Spleen (tissue), 11 donors: Measurements from ENCODE around the gene LIN37. TPM values are rescaled to one million over a fixed set of nuclear protein-coding genes. Genes with fewer than 3 reads are reported as not detected.

Experiments
- DNase-seq: peaks from one replicate; pipeline ENCODE4 v3.0.0-alpha.2; 2020
- H3K27ac ChIP-seq, 8 donors: fragments of 200-600 bp; sonication (generic) in 7 of 8; 1 replicate in 4 of 8; 2 replicates in 4 of 8; pipeline versions ENCODE4 v1.5.0 to v1.8.0; 2016 to 2021; ENCODE audit warnings: inconsistent platforms in 4 of 8, mild to moderate bottlenecking in 4 of 8, moderate library complexity in 1 of 8
- H3K27me3 ChIP-seq, 7 donors: fragments of 200-600 bp; sonication (generic) in 6 of 7; replicated peaks in 1 of 7; 1 replicate in 4 of 7; 2 replicates in 3 of 7; pipeline versions ENCODE4 v1.5.0 to v1.8.0; 2016 to 2021; ENCODE audit warnings: inconsistent platforms in 3 of 7, mild to moderate bottlenecking in 1 of 7
- H3K36me3 ChIP-seq, 6 donors: fragments of 200-600 bp; sonication (generic) in 5 of 6; 1 replicate in 4 of 6; 2 replicates in 2 of 6; pipeline versions ENCODE4 v1.5.0 to v1.8.0; 2016 to 2021; ENCODE audit warnings: inconsistent platforms in 2 of 6
- H3K4me1 ChIP-seq, 6 donors: fragments of 200-600 bp; sonication (generic) in 5 of 6; 1 replicate in 3 of 6; 2 replicates in 3 of 6; pipeline versions ENCODE4 v1.5.0 to v1.8.0; 2016 to 2021; ENCODE audit warnings: inconsistent platforms in 3 of 6
- H3K4me3 ChIP-seq, 8 donors: fragments of 200-600 bp; sonication (generic) in 7 of 8; 1 replicate in 4 of 8; 2 replicates in 4 of 8; pipeline versions ENCODE4 v1.5.0 to v1.8.0; 2016 to 2021; ENCODE audit warnings: inconsistent platforms in 4 of 8, mild to moderate bottlenecking in 4 of 8, moderate library complexity in 2 of 8
- H3K9me3 ChIP-seq, 8 donors: fragments of 200-600 bp; sonication (generic) in 7 of 8; 1 replicate in 4 of 8; 2 replicates in 4 of 8; pipeline versions ENCODE4 v1.5.0 to v1.8.0; 2016 to 2021; ENCODE audit warnings: inconsistent platforms in 4 of 8
- POLR2A ChIP-seq, 3 donors: fragments of 450-650 bp; IDR thresholded peaks; one replicate each; pipeline ENCODE4 v1.5.1; 2017; ENCODE audit warnings: antibody characterized with exemption in 3 of 3, mild to moderate bottlenecking in 1 of 3
- POLR2AphosphoS5 ChIP-seq, 3 donors: sonication (generic); formaldehyde crosslinking; IDR thresholded peaks; one replicate each; pipeline ENCODE4 v1.5.1; 2017; ENCODE audit warnings: antibody characterized with exemption in 3 of 3
- WGBS, 5 donors: extraction: QIAGEN DNeasy Blood & Tissue Kit in 3 of 5; methylation state at CpG; one replicate each; pipeline versions ENCODE4 v1.1.5 to v1.1.7; 2013 to 2018; 5-methylcytosine and 5-hydroxymethylcytosine counted together
- intact Hi-C: fragments of 100-400 bp; cut with DNase I; formaldehyde crosslinking; loops from one replicate; pipeline ENCODE4 v1.15.0; 2023; ENCODE audit warnings: low total_unique reads
- polyA plus RNA-seq, 3 donors: library from polyadenylated mRNA; stranded (reverse); fragments of 200-250 nt; gene quantifications; one replicate each; pipeline ENCODE4 v1.2.1, GENCODE V29; 2013
- total RNA-seq, 7 donors: library from RNA; depleted of rRNA in 3 of 7; stranded (reverse); fragments of >200 nt in 3 of 7; fragmentation: NEBNext Ultra II Directional in 4 of 7; extraction: Animal tissue kit (Norgen Biotek cat#: 25700) in 4 of 7; gene quantifications; one replicate each; pipeline versions ENCODE4 v1.1.0 to v1.2.1, GENCODE V29; 2016 to 2021
- TF ChIP-seq, protein P1 (sequence below), 11 experiments: fragments of 200-600 bp in 7 of 11; fragments of 450-650 bp in 4 of 11; sonication (generic) in 4 of 11; IDR thresholded peaks in 8 of 11; conservative IDR thresholded peaks in 3 of 11; 1 replicate in 7 of 11; 2 replicates in 4 of 11; pipeline versions ENCODE4 v1.4.0 to v1.8.0; 2016 to 2021; ENCODE audit warnings: antibody characterized with exemption in 11 of 11, inconsistent platforms in 4 of 11, mild to moderate bottlenecking in 1 of 11
- donor health status: healthy with polysubstance abuse.
- donor health status: DM: no; HTN: no; CAD: no; lungs with moderate emphysema.
- donor health status: DM: no; HTN: no; CAD: no.
- donor health status: Bipolar disorder and iron deficiency.
- donor health status: healthy.
- donor health status: DM: no; HTN: no; CAD: no.
- donor health status: DM: yes; HTN: yes; CAD: no.

The LIN37 gene
- total and polyA plus RNA-seq, 10 donors: 7.0 to 28.5 (median 14.2) TPM

DNA sequence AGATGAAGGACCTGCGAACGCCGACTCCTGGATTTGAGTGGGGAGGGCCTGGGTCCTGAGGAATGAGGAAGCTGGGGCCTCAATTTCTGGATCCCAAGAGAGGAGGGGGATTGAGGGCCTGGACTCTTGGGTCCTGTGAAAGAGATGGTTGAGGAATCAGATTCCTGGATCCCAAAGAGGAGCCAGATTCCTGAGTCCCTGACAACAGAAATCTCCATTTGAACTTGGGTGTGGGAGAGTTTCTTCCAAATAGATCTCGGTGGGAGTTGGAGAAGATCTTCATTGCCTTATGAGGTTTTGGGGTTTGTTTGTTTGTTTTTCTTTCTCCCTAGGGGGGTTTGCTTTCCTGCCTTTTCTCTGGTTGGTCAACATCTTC is 2.3 kb upstream of the LIN37 start:
- Histone ChIP-seq H3K9me3 (no peaks in the 10 kb centered on the region), H3K36me3 (peaks cover 0 to 13% (median 0%) of the 10 kb centered on the region in 6 donors), H3K4me3 (peak overlapping the region; percentile 39 to 85 (median 76)), H3K27me3 (no peaks in the 10 kb centered on the region), H3K4me1 (peaks cover 31 to 88% (median 73%) of the 10 kb centered on the region in 6 donors), H3K27ac (peak overlapping the region; percentile 59 to 100 (median 100))
- 1 to 26% (median 11%) methylated on average over 4 of the region's 4 CpGs for WGBS, 5 donors
- TF ChIP-seq POLR2AphosphoS5 (IDR thresholded peaks at IDR 0.05) (no peak), POLR2A (IDR thresholded peaks at IDR 0.05) (no peak)
- TF ChIP-seq, protein P1, sequence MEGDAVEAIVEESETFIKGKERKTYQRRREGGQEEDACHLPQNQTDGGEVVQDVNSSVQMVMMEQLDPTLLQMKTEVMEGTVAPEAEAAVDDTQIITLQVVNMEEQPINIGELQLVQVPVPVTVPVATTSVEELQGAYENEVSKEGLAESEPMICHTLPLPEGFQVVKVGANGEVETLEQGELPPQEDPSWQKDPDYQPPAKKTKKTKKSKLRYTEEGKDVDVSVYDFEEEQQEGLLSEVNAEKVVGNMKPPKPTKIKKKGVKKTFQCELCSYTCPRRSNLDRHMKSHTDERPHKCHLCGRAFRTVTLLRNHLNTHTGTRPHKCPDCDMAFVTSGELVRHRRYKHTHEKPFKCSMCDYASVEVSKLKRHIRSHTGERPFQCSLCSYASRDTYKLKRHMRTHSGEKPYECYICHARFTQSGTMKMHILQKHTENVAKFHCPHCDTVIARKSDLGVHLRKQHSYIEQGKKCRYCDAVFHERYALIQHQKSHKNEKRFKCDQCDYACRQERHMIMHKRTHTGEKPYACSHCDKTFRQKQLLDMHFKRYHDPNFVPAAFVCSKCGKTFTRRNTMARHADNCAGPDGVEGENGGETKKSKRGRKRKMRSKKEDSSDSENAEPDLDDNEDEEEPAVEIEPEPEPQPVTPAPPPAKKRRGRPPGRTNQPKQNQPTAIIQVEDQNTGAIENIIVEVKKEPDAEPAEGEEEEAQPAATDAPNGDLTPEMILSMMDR (IDR thresholded peaks at IDR 0.05 in 8 of 11, conservative IDR thresholded peaks at IDR 0.05 in 3 of 11): no peak
- no peak for DNase-seq
- intact Hi-C loops: no loop called here

DNA sequence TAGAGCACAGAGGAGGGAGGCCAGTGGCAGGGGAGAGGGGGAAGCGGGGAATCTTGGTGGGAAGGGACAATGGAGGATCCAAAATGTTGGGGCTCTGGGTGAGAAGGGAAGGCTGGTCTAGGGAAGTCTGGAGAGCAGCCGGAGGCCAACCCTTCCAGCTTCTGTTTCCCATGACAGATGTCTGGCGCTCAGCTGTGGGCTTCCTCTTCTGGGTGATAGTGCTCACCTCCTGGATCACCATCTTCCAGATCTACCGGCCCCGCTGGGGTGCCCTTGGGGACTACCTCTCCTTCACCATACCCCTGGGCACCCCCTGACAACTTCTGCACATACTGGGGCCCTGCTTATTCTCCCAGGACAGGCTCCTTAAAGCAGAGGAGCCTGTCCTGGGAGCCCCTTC is 1.8 kb upstream of the LIN37 start:
- Histone ChIP-seq H3K27me3 (no peaks in the 10 kb centered on the region), H3K4me1 (peaks cover 31 to 84% (median 68%) of the 10 kb centered on the region in 6 donors), H3K4me3 (peak overlapping the region in 5 of 8 donors; percentile 39 to 82 (median 78)), H3K27ac (peak overlapping the region in 4 of 8 donors; percentile 99 to 100 (median 100)), H3K36me3 (peaks cover 0 to 17% (median under 1%) of the 10 kb centered on the region in 6 donors), H3K9me3 (no peaks in the 10 kb centered on the region)
- DNase-seq: no peak
- intact Hi-C loops: no loop called here
- 69 to 95% (median 82%) methylated on average over 5 of the region's 5 CpGs for WGBS, 5 donors
- TF ChIP-seq, protein P1 (IDR thresholded peaks at IDR 0.05 in 8 of 11, conservative IDR thresholded peaks at IDR 0.05 in 3 of 11): no peak
- TF ChIP-seq POLR2AphosphoS5 (IDR thresholded peaks at IDR 0.05): no peak
- no peak for TF ChIP-seq POLR2A (IDR thresholded peaks at IDR 0.05)

DNA sequence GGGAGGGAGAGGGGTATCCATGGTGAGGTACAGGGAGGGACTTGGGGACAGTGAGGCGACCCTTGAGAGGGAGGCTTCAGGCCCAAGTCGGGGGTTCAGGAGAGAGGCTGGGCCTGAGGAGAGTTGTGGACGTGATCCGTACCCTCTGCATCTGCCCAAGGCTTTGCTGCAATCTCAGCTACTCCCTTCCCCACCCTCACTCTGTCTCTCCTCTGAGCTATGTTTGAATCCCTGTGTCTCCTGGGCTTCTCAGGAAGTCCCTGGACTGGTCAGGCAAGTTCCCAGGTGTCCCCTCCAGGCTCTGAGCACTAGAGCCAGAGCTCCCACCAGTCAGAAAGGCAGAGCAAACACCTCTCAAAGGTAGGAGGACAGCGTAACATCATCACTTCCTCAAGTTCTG is 1.8 kb downstream of the LIN37 start:
- H3K4me3 ChIP-seq: no peak overlapping the region
- intact Hi-C loops: no loop called here
- peaks cover 0 to 45% (median 29%) of the 10 kb centered on the region in 6 donors for H3K36me3 ChIP-seq
- peaks cover 23 to 57% (median 40%) of the 10 kb centered on the region in 6 donors for H3K4me1 ChIP-seq
- H3K27me3 ChIP-seq: peaks cover 0 to 2% (median 0%) of the 10 kb centered on the region in 7 donors
- 85 to 97% (median 91%) methylated on average over 4 to 5 of the region's 5 CpGs for WGBS, 5 donors
- no peak overlapping the region for H3K27ac ChIP-seq
- TF ChIP-seq POLR2AphosphoS5 (IDR thresholded peaks at IDR 0.05) (no peak), POLR2A (IDR thresholded peaks at IDR 0.05) (no peak)
- TF ChIP-seq, protein P1 (IDR thresholded peaks at IDR 0.05 in 8 of 11, conservative IDR thresholded peaks at IDR 0.05 in 3 of 11): no peak
- H3K9me3 ChIP-seq: no peaks in the 10 kb centered on the region
- no peak for DNase-seq

DNA sequence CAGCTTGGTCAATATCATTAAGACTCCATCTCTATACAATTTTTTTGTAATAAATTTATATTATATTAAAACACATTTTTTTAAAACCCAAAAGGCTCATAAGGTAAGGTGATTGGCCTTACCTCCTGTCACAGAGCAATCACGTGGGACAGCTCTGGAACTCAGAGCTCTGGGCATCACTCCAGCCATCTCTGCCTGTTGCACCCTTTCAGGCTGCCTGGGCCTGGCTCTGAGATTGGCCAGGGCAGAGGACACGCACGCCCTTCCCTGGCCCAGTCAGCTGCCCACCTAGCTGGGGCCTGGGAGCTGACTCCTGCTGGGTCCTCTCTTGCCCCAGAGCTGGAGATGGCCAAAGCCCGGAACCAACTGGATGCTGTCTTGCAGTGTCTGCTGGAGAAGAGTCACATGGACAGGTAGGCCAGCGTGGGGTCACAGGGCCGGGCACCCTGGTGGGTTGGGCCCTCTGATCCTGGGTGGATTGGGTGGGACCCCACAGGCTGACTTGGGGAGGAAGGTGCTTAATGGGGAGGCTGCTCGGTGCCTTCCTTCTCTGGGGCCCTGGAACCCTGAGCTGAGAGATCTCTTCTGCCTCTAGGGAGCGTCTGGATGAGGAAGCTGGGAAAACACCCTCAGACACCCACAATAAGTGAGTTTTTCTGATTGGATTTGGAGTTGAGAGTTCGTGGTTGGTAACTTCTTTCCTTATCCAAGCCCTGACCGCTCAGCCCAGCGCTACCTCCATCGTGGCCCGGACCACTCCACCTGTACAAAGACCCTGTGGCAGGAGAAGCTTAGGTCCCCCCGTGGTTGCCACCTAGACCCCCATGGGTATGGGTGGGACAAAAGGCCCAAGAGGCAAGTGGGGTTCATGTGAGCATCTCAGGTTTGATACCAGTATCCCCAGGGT is 3.7 kb downstream of the LIN37 start:
- Histone ChIP-seq H3K27ac (no peak overlapping the region), H3K9me3 (no peaks in the 10 kb centered on the region), H3K36me3 (peaks cover 0 to 44% (median 29%) of the 10 kb centered on the region in 6 donors), H3K4me1 (peaks cover 30 to 61% (median 45%) of the 10 kb centered on the region in 6 donors), H3K4me3 (no peak overlapping the region), H3K27me3 (peaks cover 0 to 21% (median 4%) of the 10 kb centered on the region in 7 donors)
- WGBS, 5 donors: 86 to 95% (median 89%) methylated on average over 13 to 14 of the region's 14 CpGs
- intact Hi-C loops: no loop called here
- TF ChIP-seq POLR2AphosphoS5 (IDR thresholded peaks at IDR 0.05) (no peak), POLR2A (IDR thresholded peaks at IDR 0.05) (no peak)
- TF ChIP-seq, protein P1 (IDR thresholded peaks at IDR 0.05 in 8 of 11, conservative IDR thresholded peaks at IDR 0.05 in 3 of 11): no peak
- DNase-seq: peak; percentile 75
